GM19455 (cell line): ENCODE data around the gene SLC22A13.

Experiments used
- ATAC-seq: cut with Tn5 transposase; IDR thresholded peaks from one replicate; pipeline ENCODE4 v1.9.1; 2021; ENCODE audit not compliant: unreplicated experiment

Gene SLC22A13

DNA sequence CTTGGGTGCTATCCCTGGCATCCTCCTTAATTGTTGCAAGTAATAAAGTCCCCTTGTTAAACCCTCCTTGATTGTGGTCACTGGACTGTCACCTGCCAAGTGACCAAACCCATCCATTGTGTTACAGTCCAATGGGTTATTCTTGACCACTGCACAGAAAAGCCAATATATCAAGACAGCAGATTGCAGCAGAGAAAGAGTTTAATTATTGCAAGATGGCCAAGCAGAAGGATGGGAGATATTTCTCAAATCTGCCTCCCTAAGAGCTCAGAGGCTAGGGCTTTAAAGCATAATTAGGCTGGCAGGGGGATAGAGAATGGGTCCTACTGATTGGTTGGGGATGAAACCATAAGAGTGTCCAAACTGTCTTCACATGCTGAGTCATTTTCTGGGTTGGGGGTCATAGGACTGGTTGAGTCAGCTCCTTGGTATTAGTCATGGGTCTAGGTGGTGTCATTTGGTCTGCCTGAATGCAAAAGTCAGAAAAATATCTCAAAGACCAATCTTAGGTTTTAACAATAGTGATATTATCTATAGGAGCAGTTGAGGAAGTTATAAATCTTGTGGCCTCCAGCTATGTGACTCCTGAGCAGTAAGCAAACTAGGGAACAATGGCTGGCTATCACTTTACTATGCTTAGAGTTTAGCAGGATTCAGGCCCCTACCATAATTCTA lies 61.9 kb downstream of the SLC22A13 start:
- no peak for ATAC-seq
